CD4-positive, alpha-beta T cell (primary cell): Measurements from ENCODE around the gene ITPR3. TPM values are rescaled to one million over a fixed set of nuclear protein-coding genes. Genes with fewer than 3 reads are reported as not detected.

Source experiments
- ATAC-seq: fragments of 200-7000 bp; cut with Tn5 transposase; one replicate; pipeline ENCODE4 v1.10.0; 2022; ENCODE audit warnings: mild to moderate bottlenecking; ENCODE audit not compliant: poor library complexity
- CTCF ChIA-PET: fragments of 350-600 bp; sonication (Branson Sonifier 250); formaldehyde crosslinking; loops from one replicate; lab custom pipeline; 2021; ENCODE audit warnings: antibody characterized with exemption, inconsistent platforms; lab: Charles Lee
- POLR2A ChIA-PET: fragments of 350-600 bp; sonication (Branson Sonifier 250); formaldehyde crosslinking; loops from one replicate; lab custom pipeline; 2021; ENCODE audit warnings: antibody characterized with exemption, inconsistent platforms; lab: Charles Lee
- DNase-seq, 14 experiments: peaks; one replicate each; pipeline ENCODE4 v3.0.0-alpha.2; 2013 to 2020; ENCODE audit warnings: mixed read lengths in 2 of 14
- H3K27ac ChIP-seq, 2 donors: one replicate each; pipeline versions ENCODE4 v1.5.1 to v1.7.0; 2013; ENCODE audit warnings: low read length in 2 of 2, low read depth in 1 of 2, mild to moderate bottlenecking in 1 of 2
- H3K27me3 ChIP-seq, 2 experiments: 1 replicate in 1 of 2; 2 replicates in 1 of 2; pipeline versions ENCODE4 v1.6.1 to v1.7.0; 2013; ENCODE audit warnings: low read length in 2 of 2, control low read depth in 1 of 2, mild to moderate bottlenecking in 1 of 2, moderate library complexity in 1 of 2; ENCODE audit not compliant: insufficient read depth in 2 of 2, control insufficient read depth in 1 of 2
- H3K36me3 ChIP-seq: one replicate; pipeline ENCODE4 v1.6.1; 2013; ENCODE audit warnings: low read length, control low read depth; ENCODE audit not compliant: insufficient read depth
- H3K4me1 ChIP-seq: one replicate; pipeline ENCODE4 v1.6.1; 2013; ENCODE audit warnings: low read length, control low read depth; ENCODE audit not compliant: insufficient read depth
- H3K4me3 ChIP-seq: one replicate; pipeline ENCODE4 v1.5.1; 2013; ENCODE audit warnings: mild to moderate bottlenecking, low read length, moderate library complexity
- H3K9me3 ChIP-seq, 2 experiments: 1 replicate in 1 of 2; 2 replicates in 1 of 2; pipeline versions ENCODE4 v1.6.1 to v1.7.0; 2013; ENCODE audit warnings: low read length in 2 of 2, mild to moderate bottlenecking in 2 of 2, control low read depth in 1 of 2, moderate library complexity in 1 of 2; ENCODE audit not compliant: control insufficient read depth in 1 of 2, insufficient read depth in 1 of 2
- H3K27ac Mint-ChIP-seq: one replicate; pipeline ENCODE4 v1.8.0; 2020; ENCODE audit warnings: mixed read lengths
- H3K27me3 Mint-ChIP-seq: one replicate; pipeline ENCODE4 v1.8.0; 2021; ENCODE audit warnings: mixed read lengths
- H3K36me3 Mint-ChIP-seq: one replicate; pipeline ENCODE4 v1.8.0; 2021; ENCODE audit warnings: low read depth, mixed read lengths
- H3K4me1 Mint-ChIP-seq: one replicate; pipeline ENCODE4 v1.8.0; 2021; ENCODE audit warnings: low read depth, mixed read lengths
- H3K4me3 Mint-ChIP-seq: one replicate; pipeline ENCODE4 v1.8.0; 2020; ENCODE audit warnings: mild to moderate bottlenecking, mixed read lengths
- H3K9me3 Mint-ChIP-seq: one replicate; pipeline ENCODE4 v1.8.0; 2020; ENCODE audit warnings: mixed read lengths
- intact Hi-C, 2 experiments: fragments of 100-400 bp; cut with DNase I in 1 of 2; cut with micrococcal nuclease in 1 of 2; formaldehyde crosslinking; loops; one replicate each; pipeline versions ENCODE4 v1.15.1 to v1.9.0; 2023 to 2025; cut with DNase I, micrococcal nuclease
- total RNA-seq, 174 experiments: library from RNA in 2 of 174; stranded (reverse) in 2 of 174; gene quantifications; one replicate each; pipeline ENCODE4 v1.2.3 and lab custom pipeline; 2021 to 2026
- TF ChIP-seq, protein P1 (sequence below): fragments of 200-600 bp; IDR thresholded peaks from one replicate; pipeline ENCODE4 v1.8.0; 2022; ENCODE audit warnings: antibody characterized with exemption, mild to moderate bottlenecking

The ITPR3 gene
- total RNA-seq, 2 experiments from 2014 or later = 44.5 to 45.5 TPM

DNA sequence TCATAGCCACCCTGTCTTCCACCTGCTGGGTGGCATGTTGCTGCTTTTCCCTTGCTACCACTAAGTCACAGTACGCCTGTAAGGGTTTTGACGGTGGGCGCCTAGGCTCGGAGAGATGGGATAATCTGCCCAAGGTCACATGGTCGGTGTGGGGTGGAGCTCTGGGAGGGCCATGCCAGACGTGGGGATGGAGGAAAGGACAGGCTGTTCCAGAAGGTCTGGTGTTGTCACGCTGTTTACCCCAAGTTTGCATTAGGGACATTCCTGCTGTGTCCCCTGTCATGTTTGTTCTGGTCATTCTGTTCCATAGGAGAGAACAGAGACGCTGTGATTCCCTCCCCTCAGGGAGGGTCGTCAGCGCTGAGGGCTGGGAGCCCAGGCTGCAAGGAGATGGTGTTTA is 109.5 kb downstream of the ITPR3 start:
- Histone ChIP-seq H3K36me3 (no peaks in the 10 kb centered on the region), H3K27ac (no peak overlapping the region), H3K27me3 (no peaks in the 10 kb centered on the region), H3K9me3 (no peaks in the 10 kb centered on the region), H3K4me3 (no peak overlapping the region), H3K4me1 (no peaks in the 10 kb centered on the region)
- no peaks in the 10 kb centered on the region for H3K36me3 Mint-ChIP-seq
- H3K4me3 Mint-ChIP-seq = no peak overlapping the region
- no peaks in the 10 kb centered on the region for H3K27me3 Mint-ChIP-seq
- CTCF ChIA-PET = no interaction called here
- DNase-seq = no peak
- peaks cover under 1% of the 10 kb centered on the region for H3K4me1 Mint-ChIP-seq
- ATAC-seq = no peak
- no peaks in the 10 kb centered on the region for H3K9me3 Mint-ChIP-seq
- H3K27ac Mint-ChIP-seq = no peak overlapping the region
- intact Hi-C loops = loop anchor here in 1 of 2 experiments (10.0 kb wide), 1 partner anchor 1314 kb away; no protein-coding TSS in a partner anchor
- TF ChIP-seq, protein P1, sequence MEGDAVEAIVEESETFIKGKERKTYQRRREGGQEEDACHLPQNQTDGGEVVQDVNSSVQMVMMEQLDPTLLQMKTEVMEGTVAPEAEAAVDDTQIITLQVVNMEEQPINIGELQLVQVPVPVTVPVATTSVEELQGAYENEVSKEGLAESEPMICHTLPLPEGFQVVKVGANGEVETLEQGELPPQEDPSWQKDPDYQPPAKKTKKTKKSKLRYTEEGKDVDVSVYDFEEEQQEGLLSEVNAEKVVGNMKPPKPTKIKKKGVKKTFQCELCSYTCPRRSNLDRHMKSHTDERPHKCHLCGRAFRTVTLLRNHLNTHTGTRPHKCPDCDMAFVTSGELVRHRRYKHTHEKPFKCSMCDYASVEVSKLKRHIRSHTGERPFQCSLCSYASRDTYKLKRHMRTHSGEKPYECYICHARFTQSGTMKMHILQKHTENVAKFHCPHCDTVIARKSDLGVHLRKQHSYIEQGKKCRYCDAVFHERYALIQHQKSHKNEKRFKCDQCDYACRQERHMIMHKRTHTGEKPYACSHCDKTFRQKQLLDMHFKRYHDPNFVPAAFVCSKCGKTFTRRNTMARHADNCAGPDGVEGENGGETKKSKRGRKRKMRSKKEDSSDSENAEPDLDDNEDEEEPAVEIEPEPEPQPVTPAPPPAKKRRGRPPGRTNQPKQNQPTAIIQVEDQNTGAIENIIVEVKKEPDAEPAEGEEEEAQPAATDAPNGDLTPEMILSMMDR = no peak
- POLR2A ChIA-PET = no interaction called here

DNA sequence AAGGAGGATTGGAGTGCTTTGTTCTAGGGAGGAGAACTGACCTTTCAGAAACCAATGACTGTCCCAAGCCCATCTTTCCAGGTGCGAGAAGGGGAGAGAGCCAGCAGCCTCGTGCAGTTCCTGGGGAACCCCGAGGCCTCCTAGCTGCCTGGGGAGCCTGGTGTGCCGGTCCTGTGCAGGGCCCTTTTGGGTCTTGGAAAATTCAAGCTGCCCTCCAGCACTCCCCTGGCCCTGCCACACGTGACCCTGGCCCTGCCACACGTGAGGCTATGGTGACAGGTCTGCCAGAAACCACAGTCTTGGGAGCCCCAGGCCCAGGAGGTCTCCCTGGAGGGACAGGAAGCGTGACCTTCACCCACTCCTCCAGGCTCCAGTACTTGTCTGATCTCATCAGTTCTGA is 109.9 kb downstream of the ITPR3 start:
- no peaks in the 10 kb centered on the region for H3K4me1 Mint-ChIP-seq
- H3K4me3 ChIP-seq = no peak overlapping the region
- TF ChIP-seq, protein P1 = no peak
- ATAC-seq (no peak), DNase-seq (no peak)
- H3K36me3 Mint-ChIP-seq = no peaks in the 10 kb centered on the region
- no peaks in the 10 kb centered on the region for H3K27me3 ChIP-seq
- POLR2A ChIA-PET = no interaction called here
- H3K4me3 Mint-ChIP-seq = no peak overlapping the region
- H3K9me3 ChIP-seq = no peaks in the 10 kb centered on the region
- H3K36me3 ChIP-seq = no peaks in the 10 kb centered on the region
- no peaks in the 10 kb centered on the region for H3K27me3 Mint-ChIP-seq
- intact Hi-C loops = loop anchor here in 1 of 2 experiments (10.0 kb wide), 1 partner anchor 1314 kb away; no protein-coding TSS in a partner anchor
- no peak overlapping the region for H3K27ac ChIP-seq
- no peak overlapping the region for H3K27ac Mint-ChIP-seq
- CTCF ChIA-PET = no interaction called here
- H3K9me3 Mint-ChIP-seq = no peaks in the 10 kb centered on the region
- no peaks in the 10 kb centered on the region for H3K4me1 ChIP-seq

DNA sequence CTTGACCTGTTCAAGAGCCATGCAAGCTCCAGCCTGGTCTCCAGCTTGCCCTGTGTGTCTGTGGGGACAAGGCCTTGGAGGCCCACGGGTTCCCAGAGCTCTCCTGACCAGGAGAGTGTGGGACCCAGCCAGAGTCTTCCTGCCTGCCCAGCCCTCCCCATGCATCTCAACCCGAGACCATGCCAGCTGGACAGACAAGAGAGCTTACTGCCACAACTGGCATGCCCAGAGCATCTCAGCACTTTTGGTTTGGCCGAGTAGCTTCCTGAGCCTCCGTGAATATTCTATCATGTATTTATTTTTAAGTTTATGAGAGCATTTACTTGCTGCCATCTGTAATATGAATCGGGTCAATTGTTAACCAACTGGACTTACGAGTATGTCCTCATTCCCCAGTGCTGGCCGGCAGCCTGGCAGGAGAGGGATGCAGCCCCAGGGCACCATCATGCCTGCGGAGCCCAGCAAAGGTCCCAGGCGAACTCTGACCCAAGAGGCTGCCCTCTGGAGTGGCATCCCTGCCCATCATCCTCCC is 110.7 kb downstream of the ITPR3 start:
- CTCF ChIA-PET = no interaction called here
- no peak overlapping the region for H3K27ac Mint-ChIP-seq

More for the DNA sequence above, 110.7 kb downstream of the ITPR3 start:
- H3K27ac ChIP-seq = no peak overlapping the region
- Mint-ChIP-seq H3K4me3 (no peak overlapping the region), H3K27me3 (no peaks in the 10 kb centered on the region), H3K36me3 (no peaks in the 10 kb centered on the region), H3K4me1 (no peaks in the 10 kb centered on the region), H3K9me3 (no peaks in the 10 kb centered on the region)
- POLR2A ChIA-PET = no interaction called here
- no peaks in the 10 kb centered on the region for H3K9me3 ChIP-seq
- H3K4me1 ChIP-seq = no peaks in the 10 kb centered on the region
- intact Hi-C loops = loop anchor here in 1 of 2 experiments (10.0 kb wide), 1 partner anchor 1313 kb away; no protein-coding TSS in a partner anchor
- ATAC-seq (no peak), DNase-seq (no peak)
- no peaks in the 10 kb centered on the region for H3K36me3 ChIP-seq
- no peaks in the 10 kb centered on the region for H3K27me3 ChIP-seq
- TF ChIP-seq, protein P1 = no peak
- H3K4me3 ChIP-seq = no peak overlapping the region
